Mesenchymal stem cell (in vitro differentiated cells and primary cell): ENCODE results near the gene GAA.

Experiments
- DNase-seq: peaks from one replicate; pipeline ENCODE4 v3.0.0-alpha.2; 2013
- H2AFZ ChIP-seq: one replicate; pipeline ENCODE4 v1.6.1; 2013; ENCODE audit warnings: low read depth, mild to moderate bottlenecking, control low read depth, inconsistent platforms, low read length, moderate library complexity
- H2AK5ac ChIP-seq: 2 replicates; pipeline ENCODE4 v1.6.1; 2013; ENCODE audit warnings: low read length, moderate library complexity, mild to moderate bottlenecking, inconsistent platforms; ENCODE audit not compliant: severe bottlenecking
- H2BK120ac ChIP-seq: one replicate; pipeline ENCODE4 v1.6.1; 2013; ENCODE audit warnings: low read depth, mild to moderate bottlenecking, inconsistent platforms, low read length, moderate library complexity
- H2BK12ac ChIP-seq, 2 experiments: one replicate each; pipeline ENCODE4 v1.6.1; 2013; ENCODE audit warnings: inconsistent platforms in 2 of 2, low read length in 2 of 2, mild to moderate bottlenecking in 2 of 2, moderate library complexity in 2 of 2, control low read depth in 1 of 2
- H2BK15ac ChIP-seq: one replicate; pipeline ENCODE4 v1.6.1; 2013; ENCODE audit warnings: mild to moderate bottlenecking, low read depth, inconsistent platforms; ENCODE audit not compliant: poor library complexity, severe bottlenecking
- H2BK5ac ChIP-seq: 2 replicates; pipeline ENCODE4 v1.6.1; 2013; ENCODE audit warnings: low read depth, mild to moderate bottlenecking, low read length, control low read depth, inconsistent platforms; ENCODE audit not compliant: poor library complexity, severe bottlenecking
- H3K14ac ChIP-seq, 2 experiments: one replicate each; pipeline ENCODE4 v1.6.1; 2013; ENCODE audit warnings: inconsistent platforms in 2 of 2, low read length in 2 of 2, control low read depth in 1 of 2, mild to moderate bottlenecking in 1 of 2, moderate library complexity in 1 of 2
- H3K18ac ChIP-seq, 2 experiments: one replicate each; pipeline ENCODE4 v1.6.1; 2013; ENCODE audit warnings: inconsistent platforms in 2 of 2, low read length in 2 of 2, control low read depth in 1 of 2, low read depth in 1 of 2, mild to moderate bottlenecking in 1 of 2
- H3K23ac ChIP-seq, 2 experiments: one replicate each; pipeline ENCODE4 v1.6.1; 2013; ENCODE audit warnings: inconsistent platforms in 2 of 2, low read length in 2 of 2, mild to moderate bottlenecking in 2 of 2, moderate library complexity in 2 of 2, control low read depth in 1 of 2
- H3K27ac ChIP-seq: 2 replicates; pipeline ENCODE4 v1.5.1; 2013; ENCODE audit warnings: mild to moderate bottlenecking, moderate library complexity, low read length, control low read depth, inconsistent platforms; ENCODE audit not compliant: poor library complexity, severe bottlenecking
- H3K27me3 ChIP-seq, 2 experiments: 2 replicates each; pipeline versions ENCODE4 v1.6.1 to v1.7.0; 2013; ENCODE audit warnings: low read length in 2 of 2, mild to moderate bottlenecking in 2 of 2, moderate library complexity in 2 of 2, control low read depth in 1 of 2, inconsistent platforms in 1 of 2; ENCODE audit not compliant: control insufficient read depth in 1 of 2, insufficient read depth in 1 of 2
- H3K36me3 ChIP-seq, 2 experiments: 2 replicates each; pipeline versions ENCODE4 v1.6.1 to v1.7.0; 2013; ENCODE audit warnings: low read length in 2 of 2, control low read depth in 1 of 2, inconsistent platforms in 1 of 2, low read depth in 1 of 2, mild to moderate bottlenecking in 1 of 2; ENCODE audit not compliant: insufficient read depth in 2 of 2, control insufficient read depth in 1 of 2
- H3K4ac ChIP-seq, 2 experiments: one replicate each; pipeline ENCODE4 v1.6.1; 2013; ENCODE audit warnings: inconsistent platforms in 2 of 2, low read length in 2 of 2, mild to moderate bottlenecking in 2 of 2, moderate library complexity in 2 of 2, control low read depth in 1 of 2, low read depth in 1 of 2
- H3K4me1 ChIP-seq: 2 replicates; pipeline ENCODE4 v1.6.1; 2013; ENCODE audit warnings: low read depth, low read length, control low read depth; ENCODE audit not compliant: control insufficient read depth, insufficient read depth
- H3K4me2 ChIP-seq: 2 replicates; pipeline ENCODE4 v1.6.1; 2013; ENCODE audit warnings: low read length, mild to moderate bottlenecking, inconsistent platforms; ENCODE audit not compliant: poor library complexity, severe bottlenecking
- H3K4me3 ChIP-seq, 2 experiments: 2 replicates each; pipeline versions ENCODE4 v1.5.1 to v1.7.0; 2013; ENCODE audit warnings: low read length in 2 of 2, mild to moderate bottlenecking in 2 of 2, control low read depth in 1 of 2, low read depth in 1 of 2; ENCODE audit not compliant: insufficient read depth in 1 of 2
- H3K79me1 ChIP-seq: replicated peaks from 2 replicates; pipeline ENCODE4 v1.6.1; 2013; ENCODE audit warnings: mild to moderate bottlenecking, control low read depth, low read length, inconsistent platforms; ENCODE audit not compliant: poor library complexity, severe bottlenecking
- H3K9ac ChIP-seq: 2 replicates; pipeline ENCODE4 v1.7.0; 2013; ENCODE audit warnings: mild to moderate bottlenecking, low read length, moderate library complexity
- H3K9me3 ChIP-seq: 2 replicates; pipeline ENCODE4 v1.7.0; 2013; ENCODE audit warnings: mild to moderate bottlenecking, low read length; ENCODE audit not compliant: control insufficient read depth
- H4K8ac ChIP-seq: one replicate; pipeline ENCODE4 v1.6.1; 2013; ENCODE audit warnings: inconsistent platforms, mild to moderate bottlenecking, low read length, moderate library complexity
- H4K91ac ChIP-seq: one replicate; pipeline ENCODE4 v1.6.1; 2013; ENCODE audit warnings: mild to moderate bottlenecking, low read length, inconsistent platforms
- WGBS: methylation state at CpG from one replicate; pipeline ENCODE4 v1.1.7; 2013; ENCODE audit warnings: mixed read lengths; 5-methylcytosine and 5-hydroxymethylcytosine counted together

The GAA gene

DNA sequence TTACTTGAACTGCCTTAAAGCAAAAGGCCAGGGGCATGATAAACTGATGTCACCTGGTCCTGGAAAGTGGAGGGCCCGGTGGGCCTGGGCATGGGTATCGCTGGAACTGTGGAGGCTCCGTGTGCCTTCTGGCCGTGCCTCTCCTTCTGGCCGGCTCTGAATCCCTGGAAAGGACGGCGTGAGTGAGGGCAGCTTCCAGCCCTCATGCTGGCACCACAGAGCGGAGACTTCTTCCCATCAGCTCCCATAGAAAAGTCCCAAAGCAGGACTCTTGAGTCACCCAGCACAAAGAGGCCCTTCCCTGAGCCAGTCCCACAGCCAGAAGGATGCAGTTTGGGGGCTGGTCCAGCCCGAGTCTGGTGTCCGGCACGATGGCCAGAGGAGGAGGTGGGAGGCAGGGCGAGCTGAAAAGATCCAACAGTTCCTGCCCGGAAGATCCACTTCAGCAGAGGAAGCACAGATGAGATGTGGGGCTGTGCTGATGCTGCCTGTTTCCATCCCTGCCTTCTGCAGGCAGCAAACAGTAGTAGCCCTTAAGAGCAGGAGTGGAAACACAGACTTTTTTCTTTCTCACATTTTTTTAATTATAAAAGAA lies 7.8 kb downstream of the GAA start:
- Histone ChIP-seq H3K27me3 (peaks cover 5 to 50% of the 10 kb centered on the region in 2 experiments), H2BK5ac (no peak overlapping the region), H3K79me1 (no peaks in the 10 kb centered on the region), H2BK120ac (no peak overlapping the region), H3K18ac (no peak overlapping the region), H3K9me3 (no peaks in the 10 kb centered on the region), H2AK5ac (no peak overlapping the region), H2BK15ac (no peak overlapping the region), H3K27ac (no peak overlapping the region), H3K4me1 (peaks cover 33% of the 10 kb centered on the region), H3K36me3 (peaks cover 0 to 3% of the 10 kb centered on the region in 2 experiments), H4K91ac (no peak overlapping the region), H3K4me2 (no peak overlapping the region), H2AFZ (no peak overlapping the region), H2BK12ac (no peak overlapping the region), H3K4ac (no peak overlapping the region), H3K9ac (no peak overlapping the region), H4K8ac (no peak overlapping the region), H3K14ac (no peak overlapping the region), H3K23ac (no peak overlapping the region), H3K4me3 (no peak overlapping the region)
- WGBS, result 89% methylated on average over 12 of the region's 13 CpGs
- no peak for DNase-seq

DNA sequence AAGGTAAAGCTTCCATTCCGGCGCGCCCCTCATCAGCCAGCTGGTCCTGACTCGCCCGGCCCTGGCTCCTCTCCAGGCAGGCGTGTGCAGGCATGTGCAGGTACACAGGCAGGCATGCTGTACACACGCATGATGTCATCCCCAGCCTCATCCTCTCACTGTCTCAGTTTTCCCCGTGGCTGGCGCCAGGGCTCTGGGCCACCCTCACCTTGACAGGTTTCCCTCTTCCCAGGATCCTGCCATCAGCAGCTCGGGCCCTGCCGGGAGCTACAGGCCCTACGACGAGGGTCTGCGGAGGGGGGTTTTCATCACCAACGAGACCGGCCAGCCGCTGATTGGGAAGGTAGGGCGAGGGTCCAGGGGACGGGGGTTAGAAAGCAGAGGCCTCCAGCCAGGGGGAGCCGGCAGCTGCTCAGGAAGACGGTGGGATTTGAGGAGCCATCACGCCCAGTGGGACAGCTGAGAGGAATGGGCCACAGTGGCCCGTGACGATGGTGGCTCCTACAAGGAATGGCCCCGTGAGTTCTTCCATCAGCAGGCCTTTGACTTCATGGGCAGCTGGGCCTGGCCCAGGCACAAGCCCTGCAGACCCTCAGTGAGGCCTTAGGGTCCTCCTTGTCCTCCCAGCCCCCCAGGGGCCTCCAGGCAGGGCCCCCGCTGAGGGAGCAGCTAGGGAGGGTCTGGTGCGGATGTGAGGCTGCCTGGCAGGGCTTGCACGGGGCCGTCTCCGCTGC lies 8.5 kb downstream of the GAA start:
- Histone ChIP-seq H3K4me2 (no peak overlapping the region), H3K4me1 (peaks cover 27% of the 10 kb centered on the region), H2AFZ (no peak overlapping the region), H2BK120ac (no peak overlapping the region), H2AK5ac (no peak overlapping the region), H3K4ac (no peak overlapping the region), H3K4me3 (no peak overlapping the region), H3K14ac (no peak overlapping the region), H3K9ac (no peak overlapping the region), H2BK12ac (no peak overlapping the region), H4K91ac (no peak overlapping the region), H3K23ac (no peak overlapping the region), H3K27me3 (peaks cover 5 to 48% of the 10 kb centered on the region in 2 experiments), H3K18ac (no peak overlapping the region), H3K36me3 (peaks cover 0 to 3% of the 10 kb centered on the region in 2 experiments), H2BK5ac (no peak overlapping the region), H2BK15ac (no peak overlapping the region), H3K27ac (no peak overlapping the region), H3K9me3 (no peaks in the 10 kb centered on the region), H4K8ac (no peak overlapping the region), H3K79me1 (no peaks in the 10 kb centered on the region)
- 89% methylated on average over 30 of the region's 30 CpGs for WGBS
- no peak for DNase-seq

DNA sequence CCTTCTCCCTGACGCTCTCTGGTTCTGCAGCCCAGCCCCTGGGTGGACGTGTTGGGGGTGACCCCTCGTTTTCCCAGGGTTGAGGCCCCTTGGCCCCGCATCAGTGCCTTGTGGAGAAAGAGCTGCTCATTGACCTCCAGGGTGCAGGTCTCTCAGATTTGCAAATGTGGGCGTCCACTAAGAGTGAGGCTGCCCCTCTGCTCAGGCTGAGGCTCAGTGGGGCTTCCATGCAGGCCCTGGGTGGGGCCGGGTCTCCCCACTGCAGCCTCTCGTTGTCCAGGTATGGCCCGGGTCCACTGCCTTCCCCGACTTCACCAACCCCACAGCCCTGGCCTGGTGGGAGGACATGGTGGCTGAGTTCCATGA lies 9.0 kb downstream of the GAA start:
- no peak overlapping the region for H2BK120ac ChIP-seq
- H2BK15ac ChIP-seq, result no peak overlapping the region
- H3K18ac ChIP-seq, result no peak overlapping the region
- H3K4ac ChIP-seq, result no peak overlapping the region
- H3K9ac ChIP-seq, result no peak overlapping the region
- no peak overlapping the region for H3K27ac ChIP-seq
- H3K27me3 ChIP-seq, result peaks cover 2 to 42% of the 10 kb centered on the region in 2 experiments
- no peak overlapping the region for H4K8ac ChIP-seq
- peaks cover 0 to 3% of the 10 kb centered on the region in 2 experiments for H3K36me3 ChIP-seq
- no peak overlapping the region for H2AK5ac ChIP-seq
- no peak overlapping the region for H3K23ac ChIP-seq
- DNase-seq, result no peak
- no peak overlapping the region for H2AFZ ChIP-seq
- no peak overlapping the region for H3K14ac ChIP-seq
- no peak overlapping the region for H3K4me2 ChIP-seq
- WGBS, result 85% methylated on average over 9 of the region's 9 CpGs
- no peak overlapping the region for H2BK5ac ChIP-seq
- H3K79me1 ChIP-seq, result no peaks in the 10 kb centered on the region
- H3K9me3 ChIP-seq, result no peaks in the 10 kb centered on the region
- no peak overlapping the region for H4K91ac ChIP-seq
- no peak overlapping the region for H2BK12ac ChIP-seq
- no peak overlapping the region for H3K4me3 ChIP-seq
- peaks cover 25% of the 10 kb centered on the region for H3K4me1 ChIP-seq

DNA sequence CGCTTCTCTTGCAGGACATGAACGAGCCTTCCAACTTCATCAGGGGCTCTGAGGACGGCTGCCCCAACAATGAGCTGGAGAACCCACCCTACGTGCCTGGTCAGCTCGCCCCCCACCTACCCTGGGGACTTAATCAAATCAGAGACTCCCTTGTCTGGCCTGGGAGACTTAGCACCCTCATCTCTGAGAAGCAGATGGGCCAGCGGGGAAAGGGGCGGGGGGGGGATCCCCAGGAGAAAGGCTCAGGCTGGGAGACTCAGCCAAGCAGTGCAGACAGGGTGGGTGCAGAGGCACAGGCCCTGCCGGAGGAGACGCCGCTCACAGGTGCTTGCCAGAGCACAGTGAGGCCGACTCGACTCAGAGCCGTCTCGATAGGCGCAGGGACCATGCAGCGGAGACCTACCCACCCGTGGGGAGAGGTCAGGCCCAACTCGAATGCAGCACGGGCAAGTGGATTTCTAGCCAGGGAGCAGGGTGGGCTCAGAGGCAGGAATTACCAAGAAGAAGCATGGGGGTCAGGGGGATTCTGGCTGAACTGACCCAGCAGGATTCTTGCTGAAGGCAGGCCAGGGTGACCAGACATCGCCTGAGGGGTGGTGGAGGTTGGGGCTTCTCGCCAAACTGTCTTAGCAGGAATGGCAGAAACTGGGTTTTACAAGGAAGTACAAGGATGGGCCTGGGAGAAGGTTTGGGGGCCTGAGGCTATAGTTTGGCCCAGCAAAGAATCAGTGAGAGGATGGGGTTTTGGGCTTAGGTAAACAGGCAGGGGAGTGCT lies 9.7 kb downstream of the GAA start:
- Histone ChIP-seq H3K4me3 (no peak overlapping the region), H3K23ac (no peak overlapping the region), H2BK120ac (no peak overlapping the region), H4K8ac (no peak overlapping the region), H3K27ac (no peak overlapping the region), H3K14ac (no peak overlapping the region), H2BK12ac (no peak overlapping the region), H2BK5ac (no peak overlapping the region), H3K4me1 (peaks cover 21% of the 10 kb centered on the region), H4K91ac (no peak overlapping the region), H3K36me3 (peaks cover 0 to 3% of the 10 kb centered on the region in 2 experiments), H3K9me3 (no peaks in the 10 kb centered on the region), H3K18ac (no peak overlapping the region), H2AK5ac (no peak overlapping the region), H3K4me2 (no peak overlapping the region), H3K27me3 (peaks cover 0 to 36% of the 10 kb centered on the region in 2 experiments), H3K4ac (no peak overlapping the region), H2AFZ (no peak overlapping the region), H3K9ac (no peak overlapping the region), H2BK15ac (no peak overlapping the region), H3K79me1 (no peaks in the 10 kb centered on the region)
- 87% methylated on average over 21 of the region's 21 CpGs for WGBS
- no peak for DNase-seq
